Measurements from ENCODE around the gene CTCFL. TPM values are rescaled to one million over a fixed set of nuclear protein-coding genes. Genes with fewer than 3 reads are reported as not detected.

Gene CTCFL
- total RNA-seq, 1 donor from 2014 or later, result not detected

GRCh38 chr20:57450931-57451330, 74.0 kb downstream of the CTCFL start:
- Histone ChIP-seq H4K20me1 (ENCODE audit: low read depth) (no peaks in the 10 kb centered on the region), H3K4me2 (no peak overlapping the region), H3K27me3 (no peaks in the 10 kb centered on the region), H3K9me3 (ENCODE audit: low read depth) (no peaks in the 10 kb centered on the region), H2AFZ (replicated peaks) (peak overlapping the region; percentile 50), H3K9ac (no peak overlapping the region), H3K27ac (no peak overlapping the region), H3K36me3 (no peaks in the 10 kb centered on the region), H3K4me1 (peaks cover 11% of the 10 kb centered on the region), H3K79me2 (ENCODE audit: low read depth) (no peaks in the 10 kb centered on the region), H3F3A (ENCODE audit: low read depth) (no peaks in the 10 kb centered on the region), H3K4me3 (no peak overlapping the region)
- TF ChIP-seq EZH2 (IDR thresholded peaks at IDR 0.05), result no peak
- TF ChIP-seq CTCF (IDR thresholded peaks at IDR 0.05), result no peak
- TF ChIP-seq EZH2phosphoT487 (IDR thresholded peaks at IDR 0.05), result no peak
- Mint-ChIP-seq H3K27me3 (ENCODE audit: insufficient read depth, low read depth) (peaks cover 23% of the 10 kb centered on the region), H3K36me3 (no peaks in the 10 kb centered on the region), H3K27ac (peak overlapping the region; percentile 91), H3K4me3 (no peak overlapping the region), H3K4me1 (peaks cover 25% of the 10 kb centered on the region), H3K9me3 (no peaks in the 10 kb centered on the region)
- DNase-seq (ENCODE audit: low spot score), result no peak

DNA sequence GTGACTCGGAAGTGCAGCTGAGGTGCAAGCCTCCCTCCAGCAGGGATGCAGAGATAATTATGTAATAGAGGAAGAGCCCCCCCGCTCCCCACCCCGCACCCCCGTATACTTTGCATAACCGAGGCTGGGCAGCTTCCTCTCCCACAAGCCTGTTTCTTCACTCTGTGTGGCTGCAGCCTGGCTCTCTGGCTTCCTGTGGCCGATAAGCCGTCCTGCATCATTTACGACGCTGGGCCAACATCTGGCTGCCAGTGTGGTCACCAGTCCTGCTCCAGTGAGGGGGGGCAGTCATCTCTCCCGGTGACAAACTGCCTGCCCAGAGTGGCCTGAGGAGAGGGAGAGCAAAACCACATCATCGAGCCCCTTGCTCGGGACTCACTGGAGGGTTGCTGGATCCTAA, 74.5 kb downstream of the CTCFL start:
- Histone ChIP-seq H3K9ac (no peak overlapping the region), H4K20me1 (ENCODE audit: low read depth) (no peaks in the 10 kb centered on the region), H3K4me2 (no peak overlapping the region), H3K4me1 (peaks cover 11% of the 10 kb centered on the region), H3F3A (ENCODE audit: low read depth) (no peaks in the 10 kb centered on the region), H3K36me3 (no peaks in the 10 kb centered on the region), H3K27ac (no peak overlapping the region), H3K4me3 (no peak overlapping the region), H2AFZ (replicated peaks) (peak overlapping the region; percentile 50), H3K79me2 (ENCODE audit: low read depth) (no peaks in the 10 kb centered on the region), H3K27me3 (no peaks in the 10 kb centered on the region), H3K9me3 (ENCODE audit: low read depth) (no peaks in the 10 kb centered on the region)
- Mint-ChIP-seq H3K4me1 (peaks cover 22% of the 10 kb centered on the region), H3K36me3 (no peaks in the 10 kb centered on the region), H3K27me3 (ENCODE audit: insufficient read depth, low read depth) (peaks cover 24% of the 10 kb centered on the region), H3K9me3 (no peaks in the 10 kb centered on the region), H3K4me3 (no peak overlapping the region), H3K27ac (peak overlapping the region; percentile 91)
- no peak for TF ChIP-seq EZH2 (IDR thresholded peaks at IDR 0.05)
- no peak for DNase-seq (ENCODE audit: low spot score)

- H3K9me3 Mint-ChIP-seq, result no peaks in the 10 kb centered on the region
- H3K27me3 Mint-ChIP-seq (ENCODE audit: insufficient read depth, low read depth), result peaks cover 22% of the 10 kb centered on the region
- Histone ChIP-seq H3K9ac (no peak overlapping the region), H3K9me3 (ENCODE audit: low read depth) (no peaks in the 10 kb centered on the region), H3K27ac (no peak overlapping the region), H3K36me3 (no peaks in the 10 kb centered on the region), H3K27me3 (no peaks in the 10 kb centered on the region), H3F3A (ENCODE audit: low read depth) (no peaks in the 10 kb centered on the region), H3K79me2 (ENCODE audit: low read depth) (no peaks in the 10 kb centered on the region), H4K20me1 (ENCODE audit: low read depth) (no peaks in the 10 kb centered on the region), H3K4me2 (no peak overlapping the region), H2AFZ (replicated peaks) (no peak overlapping the region), H3K4me1 (peaks cover 11% of the 10 kb centered on the region), H3K4me3 (no peak overlapping the region)
- peak overlapping the region; percentile 12 for H3K27ac Mint-ChIP-seq
- no peak overlapping the region for H3K4me3 Mint-ChIP-seq
- TF ChIP-seq CTCF (IDR thresholded peaks at IDR 0.05), result no peak
- TF ChIP-seq EZH2phosphoT487 (IDR thresholded peaks at IDR 0.05), result no peak
- no peak for TF ChIP-seq EZH2 (IDR thresholded peaks at IDR 0.05)
- no peaks in the 10 kb centered on the region for H3K36me3 Mint-ChIP-seq
- no peak for DNase-seq (ENCODE audit: low spot score)
- H3K4me1 Mint-ChIP-seq, result peaks cover 22% of the 10 kb centered on the region
Measured at GRCh38 chr20:57449398-57450354, 75.3 kb downstream of the CTCFL start.

Measured in neural progenitor cell (in vitro differentiated cells).